ENCODE data around the gene SWAP70. TPM values are rescaled to one million over a fixed set of nuclear protein-coding genes. Genes with fewer than 3 reads are reported as not detected.

Gene SWAP70
- total RNA-seq, 1 experiment from 2014 or later = 21.1 TPM

GRCh38 chr11:9736365-9736764 is 72.5 kb downstream of the SWAP70 start:
- CTCF ChIA-PET = no interaction called here
- intact Hi-C loops (cut with micrococcal nuclease; ENCODE audit: unreplicated experiment) = no loop called here

GRCh38 chr11:9738116-9738515 is 74.2 kb downstream of the SWAP70 start:
- H3K9me3 ChIP-seq (ENCODE audit: low read depth, low read length, poor library complexity, severe bottlenecking) = peaks cover 5% of the 10 kb centered on the region
- no TSS peak for BruUV-seq (replicated peaks)
- H3K27me3 ChIP-seq (replicated peaks; ENCODE audit: insufficient read depth, low read depth, low read length, poor library complexity) = no peaks in the 10 kb centered on the region
- H3K4me1 ChIP-seq (ENCODE audit: insufficient read depth, low read length, poor library complexity, severe bottlenecking) = no peaks in the 10 kb centered on the region
- peak overlapping the region; percentile 50 for H3K27ac ChIP-seq (ENCODE audit: low read depth, low read length, poor library complexity, severe bottlenecking)
- intact Hi-C loops (cut with micrococcal nuclease; ENCODE audit: unreplicated experiment) = no loop called here
- no peak for TF ChIP-seq EZH2 (IDR thresholded peaks at IDR 0.05; ENCODE audit: borderline replicate concordance, low read depth, low read length, poor library complexity, severe bottlenecking)
- TF ChIP-seq CTCF (conservative IDR thresholded peaks at IDR 0.05; ENCODE audit: low read depth, low read length) = no peak
- DNase-seq (ENCODE audit: low spot score) = peak; percentile 29
- no peak overlapping the region for H3K4me3 ChIP-seq (ENCODE audit: low read depth, low read length, poor library complexity, severe bottlenecking)
- CTCF ChIA-PET = interaction anchor here (1.1 kb wide), 1 partner anchor 11 kb away, joined by 4 read pairs; no protein-coding TSS in a partner anchor
- POLR2A ChIA-PET (ENCODE audit: low non-redundant PET) = no interaction called here
- peaks cover 12% of the 10 kb centered on the region for H3K36me3 ChIP-seq (ENCODE audit: insufficient read depth, low read length, poor library complexity, severe bottlenecking)

More at GRCh38 chr11:9736365-9736764, 72.5 kb downstream of the SWAP70 start:
- Histone ChIP-seq H3K27ac (ENCODE audit: low read depth, low read length, poor library complexity, severe bottlenecking) (no peak overlapping the region), H3K4me1 (ENCODE audit: insufficient read depth, low read length, poor library complexity, severe bottlenecking) (peaks cover 11% of the 10 kb centered on the region), H3K36me3 (ENCODE audit: insufficient read depth, low read length, poor library complexity, severe bottlenecking) (peaks cover 12% of the 10 kb centered on the region), H3K4me3 (ENCODE audit: low read depth, low read length, poor library complexity, severe bottlenecking) (no peak overlapping the region), H3K9me3 (ENCODE audit: low read depth, low read length, poor library complexity, severe bottlenecking) (peaks cover 5% of the 10 kb centered on the region), H3K27me3 (replicated peaks; ENCODE audit: insufficient read depth, low read depth, low read length, poor library complexity) (no peaks in the 10 kb centered on the region)
- no TSS peak for BruUV-seq (replicated peaks)
- POLR2A ChIA-PET (ENCODE audit: low non-redundant PET) = no interaction called here
- TF ChIP-seq CTCF (conservative IDR thresholded peaks at IDR 0.05; ENCODE audit: low read depth, low read length) (no peak), EZH2 (IDR thresholded peaks at IDR 0.05; ENCODE audit: borderline replicate concordance, low read depth, low read length, poor library complexity, severe bottlenecking) (no peak)
- DNase-seq (ENCODE audit: low spot score) = no peak

GRCh38 chr11:9738707-9739106 is 74.8 kb downstream of the SWAP70 start:
- H3K9me3 ChIP-seq (ENCODE audit: low read depth, low read length, poor library complexity, severe bottlenecking) = peaks cover 5% of the 10 kb centered on the region
- ChIA-PET CTCF (no interaction called here), POLR2A (ENCODE audit: low non-redundant PET) (no interaction called here)
- BruUV-seq (replicated peaks) = no TSS peak
- H3K27me3 ChIP-seq (replicated peaks; ENCODE audit: insufficient read depth, low read depth, low read length, poor library complexity) = no peaks in the 10 kb centered on the region
- DNase-seq (ENCODE audit: low spot score) = no peak
- no peaks in the 10 kb centered on the region for H3K4me1 ChIP-seq (ENCODE audit: insufficient read depth, low read length, poor library complexity, severe bottlenecking)
- peaks cover 12% of the 10 kb centered on the region for H3K36me3 ChIP-seq (ENCODE audit: insufficient read depth, low read length, poor library complexity, severe bottlenecking)
- intact Hi-C loops (cut with micrococcal nuclease; ENCODE audit: unreplicated experiment) = no loop called here
- TF ChIP-seq CTCF (conservative IDR thresholded peaks at IDR 0.05; ENCODE audit: low read depth, low read length) = no peak
- TF ChIP-seq EZH2 (IDR thresholded peaks at IDR 0.05; ENCODE audit: borderline replicate concordance, low read depth, low read length, poor library complexity, severe bottlenecking) = no peak
- no peak overlapping the region for H3K27ac ChIP-seq (ENCODE audit: low read depth, low read length, poor library complexity, severe bottlenecking)
- no peak overlapping the region for H3K4me3 ChIP-seq (ENCODE audit: low read depth, low read length, poor library complexity, severe bottlenecking)
